BLaER1 treated with 17β-estradiol and CSF1 and Interleukin-3, amounts not matched to agents 10 nM and 100 nM (cell line): Measurements from ENCODE around the gene CHD2.

Experiments
- H3K27ac ChIP-seq, 11 experiments: shearing (Covaris generic); formaldehyde crosslinking; 2 replicates each; pipeline ENCODE4 v1.8.1; 2022
- H3K27me3 ChIP-seq, 11 experiments: shearing (Covaris generic); formaldehyde crosslinking; 2 replicates each; pipeline ENCODE4 v1.8.1; 2022
- H3K36me3 ChIP-seq, 11 experiments: shearing (Covaris generic); formaldehyde crosslinking; 2 replicates each; pipeline ENCODE4 v1.8.1; 2022
- H3K4me1 ChIP-seq, 10 experiments: shearing (Covaris generic); formaldehyde crosslinking; 2 replicates each; pipeline ENCODE4 v1.8.1; 2022
- H3K4me2 ChIP-seq, 11 experiments: shearing (Covaris generic); formaldehyde crosslinking; 2 replicates each; pipeline ENCODE4 v1.8.1; 2022
- H3K4me3 ChIP-seq, 10 experiments: shearing (Covaris generic); formaldehyde crosslinking; 2 replicates each; pipeline ENCODE4 v1.8.1; 2022
- H3K9ac ChIP-seq, 11 experiments: shearing (Covaris generic); formaldehyde crosslinking; 2 replicates each; pipeline ENCODE4 v1.8.1; 2022
- H3K9me3 ChIP-seq, 11 experiments: shearing (Covaris generic); formaldehyde crosslinking; replicated peaks in 1 of 11; 2 replicates each; pipeline ENCODE4 v1.8.1; 2022
- H4K20me1 ChIP-seq, 11 experiments: shearing (Covaris generic); formaldehyde crosslinking; 2 replicates each; pipeline ENCODE4 v1.8.1; 2022
- Cebpa-rat ChIP-seq, 11 experiments: shearing (Covaris generic); IDR thresholded peaks; 2 replicates each; pipeline ENCODE4 v1.8.1; 2022

Gene CHD2

GRCh38 chr15:93049914-93050578 is 149.9 kb downstream of the CHD2 start:
- peak overlapping the region in 5 of 11 experiments; percentile 0 to 68 (median 58); a peak in 7 of 22 replicates for H3K27ac ChIP-seq
- H3K9me3 ChIP-seq = peaks cover 0 to 12% (median 8%) of the 10 kb centered on the region in 11 experiments; a peak in 12 of 22 replicates

GRCh38 chr15:93050648-93051047 is 150.5 kb downstream of the CHD2 start:
- Histone ChIP-seq H4K20me1 (peaks cover 0 to 90% (median 10%) of the 10 kb centered on the region in 11 experiments; a peak in 13 of 22 replicates), H3K4me1 (peaks cover 18 to 84% (median 51%) of the 10 kb centered on the region in 10 experiments), H3K27ac (peak overlapping the region in 1 of 11 experiments; percentile 0; a peak in 1 of 22 replicates), H3K36me3 (peaks cover 0 to 86% (median 39%) of the 10 kb centered on the region in 11 experiments; a peak in 13 of 22 replicates), H3K4me3 (no peak overlapping the region), H3K4me2 (peak overlapping the region in 6 of 11 experiments; percentile 70 to 89 (median 82); a peak in 5 of 22 replicates), H3K9ac (peak overlapping the region in 1 of 11 experiments; percentile 3; a peak in 1 of 22 replicates), H3K27me3 (0 out of 22 replicates have a peak, but pooled peaks cover 0 to 4% (median 0%) of the 10 kb centered on the region in 11 experiments), H3K9me3 (peaks cover 0 to 12% (median 8%) of the 10 kb centered on the region in 11 experiments; a peak in 12 of 22 replicates)
- no peak for TF ChIP-seq Cebpa-rat (IDR thresholded peaks at IDR 0.05)

More at GRCh38 chr15:93049914-93050578, 149.9 kb downstream of the CHD2 start:
- Histone ChIP-seq H3K9ac (peak overlapping the region in 3 of 11 experiments; percentile 10 to 33 (median 14); a peak in 2 of 22 replicates), H3K4me1 (peaks cover 18 to 86% (median 56%) of the 10 kb centered on the region in 10 experiments), H3K27me3 (0 out of 22 replicates have a peak, but pooled peaks cover 0 to 4% (median 0%) of the 10 kb centered on the region in 11 experiments), H3K4me3 (no peak overlapping the region), H3K36me3 (peaks cover 0 to 86% (median 43%) of the 10 kb centered on the region in 11 experiments; a peak in 14 of 22 replicates), H4K20me1 (peaks cover 0 to 90% (median 10%) of the 10 kb centered on the region in 11 experiments; a peak in 13 of 22 replicates), H3K4me2 (peak overlapping the region in 9 of 11 experiments; percentile 70 to 93 (median 86); a peak in 15 of 22 replicates)
- TF ChIP-seq Cebpa-rat (IDR thresholded peaks at IDR 0.05) = no peak

- Histone ChIP-seq H3K9ac (peak overlapping the region in 2 of 11 experiments; percentile 3 to 33; a peak in 2 of 22 replicates), H3K4me2 (peak overlapping the region in 1 of 11 experiments; percentile 14; a peak in 2 of 22 replicates), H3K4me1 (peaks cover 18 to 84% (median 53%) of the 10 kb centered on the region in 10 experiments), H3K36me3 (peaks cover 0 to 86% (median 39%) of the 10 kb centered on the region in 11 experiments; a peak in 12 of 22 replicates), H3K9me3 (peaks cover 0 to 6% (median 2%) of the 10 kb centered on the region in 11 experiments; a peak in 11 of 22 replicates), H3K4me3 (no peak overlapping the region), H3K27ac (peak overlapping the region in 2 of 11 experiments; percentile 2 to 34; a peak in 2 of 22 replicates), H4K20me1 (peaks cover 0 to 97% (median 14%) of the 10 kb centered on the region in 11 experiments; a peak in 13 of 22 replicates), H3K27me3 (0 out of 22 replicates have a peak, but pooled peaks cover 0 to 4% (median 0%) of the 10 kb centered on the region in 11 experiments)
- TF ChIP-seq Cebpa-rat (IDR thresholded peaks at IDR 0.05) = no peak
Measured at GRCh38 chr15:93051236-93052089, 151.3 kb downstream of the CHD2 start.

GRCh38 chr15:93052090-93052879 is 152.2 kb downstream of the CHD2 start:
- Histone ChIP-seq H3K27me3 (0 out of 22 replicates have a peak, but pooled peaks cover 0 to 4% (median 0%) of the 10 kb centered on the region in 11 experiments), H3K27ac (no peak overlapping the region), H4K20me1 (peaks cover 0 to 97% (median 19%) of the 10 kb centered on the region in 11 experiments; a peak in 13 of 22 replicates), H3K9ac (no peak overlapping the region), H3K4me1 (peaks cover 18 to 84% (median 48%) of the 10 kb centered on the region in 10 experiments), H3K4me3 (no peak overlapping the region), H3K9me3 (no peaks in the 10 kb centered on the region), H3K36me3 (peaks cover 0 to 86% (median 37%) of the 10 kb centered on the region in 11 experiments; a peak in 12 of 22 replicates), H3K4me2 (no peak overlapping the region; a peak in 1 of 22 replicates)
- TF ChIP-seq Cebpa-rat (IDR thresholded peaks at IDR 0.05) = no peak

- no peak for TF ChIP-seq Cebpa-rat (IDR thresholded peaks at IDR 0.05)
- H4K20me1 ChIP-seq = peaks cover 0 to 95% (median 16%) of the 10 kb centered on the region in 11 experiments; a peak in 11 of 22 replicates
- H3K9ac ChIP-seq = peak overlapping the region in 2 of 11 experiments; percentile 14 to 31; a peak in 2 of 22 replicates
- peak overlapping the region in 3 of 11 experiments; percentile 9 to 41 (median 14); a peak in 3 of 22 replicates for H3K27ac ChIP-seq
- H3K9me3 ChIP-seq = no peaks in the 10 kb centered on the region
- no peak overlapping the region for H3K4me2 ChIP-seq
- peaks cover 0 to 97% (median 48%) of the 10 kb centered on the region in 11 experiments; a peak in 12 of 22 replicates for H3K36me3 ChIP-seq
- H3K4me1 ChIP-seq = peaks cover 0 to 65% (median 29%) of the 10 kb centered on the region in 10 experiments; a peak in 13 of 20 replicates
- no peak overlapping the region for H3K4me3 ChIP-seq
- H3K27me3 ChIP-seq = no peaks in the 10 kb centered on the region
Measured at GRCh38 chr15:93055211-93055610, 155.1 kb downstream of the CHD2 start.

GRCh38 chr15:93056836-93057235 is 156.7 kb downstream of the CHD2 start:
- peaks cover 0 to 95% (median 16%) of the 10 kb centered on the region in 11 experiments; a peak in 12 of 22 replicates for H4K20me1 ChIP-seq
- no peak for TF ChIP-seq Cebpa-rat (IDR thresholded peaks at IDR 0.05)
- 0 out of 22 replicates have a peak overlapping the region, but pooled peaks of 1 of the 11 experiments have one; percentile 4 for H3K9ac ChIP-seq
- no peaks in the 10 kb centered on the region for H3K9me3 ChIP-seq
- H3K27ac ChIP-seq = peak overlapping the region in 3 of 11 experiments; percentile 15 to 41 (median 21); a peak in 4 of 22 replicates
- H3K4me3 ChIP-seq = no peak overlapping the region
- H3K27me3 ChIP-seq = no peaks in the 10 kb centered on the region
- peaks cover 6 to 65% (median 29%) of the 10 kb centered on the region in 10 experiments; a peak in 16 of 20 replicates for H3K4me1 ChIP-seq
- peaks cover 0 to 91% (median 32%) of the 10 kb centered on the region in 11 experiments; a peak in 12 of 22 replicates for H3K36me3 ChIP-seq
- peak overlapping the region in 1 of 11 experiments; percentile 3; a peak in 1 of 22 replicates for H3K4me2 ChIP-seq

- no peak for TF ChIP-seq Cebpa-rat (IDR thresholded peaks at IDR 0.05)
- 0 out of 22 replicates have a peak overlapping the region, but pooled peaks of 1 of the 11 experiments have one; percentile 13 for H3K9ac ChIP-seq
- peak overlapping the region in 1 of 11 experiments; percentile 8; a peak in 1 of 22 replicates for H3K4me2 ChIP-seq
- no peaks in the 10 kb centered on the region for H3K9me3 ChIP-seq
- H3K27me3 ChIP-seq = peaks cover 0 to 3% (median 0%) of the 10 kb centered on the region in 11 experiments; a peak in 1 of 22 replicates
- H3K4me1 ChIP-seq = peaks cover 6 to 64% (median 36%) of the 10 kb centered on the region in 10 experiments; a peak in 17 of 20 replicates
- peaks cover 0 to 83% (median 25%) of the 10 kb centered on the region in 11 experiments; a peak in 12 of 22 replicates for H3K36me3 ChIP-seq
- peaks cover 0 to 94% (median 13%) of the 10 kb centered on the region in 11 experiments; a peak in 10 of 22 replicates for H4K20me1 ChIP-seq
- H3K4me3 ChIP-seq = no peak overlapping the region
- H3K27ac ChIP-seq = peak overlapping the region in 3 of 11 experiments; percentile 15 to 41 (median 21); a peak in 4 of 22 replicates
Measured at GRCh38 chr15:93057618-93058017, 157.5 kb downstream of the CHD2 start.
